Immature natural killer cell (primary cell): Measurements from ENCODE around the gene FOXJ1. TPM values are rescaled to one million over a fixed set of nuclear protein-coding genes. Genes with fewer than 3 reads are reported as not detected.

ENCODE experiments used
- DNase-seq, 3 donors: peaks; one replicate each; pipeline ENCODE4 v3.0.0; 2022; ENCODE audit warnings: mixed read lengths in 1 of 3
- H3K27ac Mint-ChIP-seq, 6 donors: one replicate each; pipeline ENCODE4 v1.8.0; 2020; ENCODE audit warnings: mixed read lengths in 6 of 6, mild to moderate bottlenecking in 5 of 6, inconsistent platforms in 4 of 6, moderate library complexity in 3 of 6
- H3K27me3 Mint-ChIP-seq, 3 donors: one replicate each; pipeline ENCODE4 v1.8.0; 2020 to 2021; ENCODE audit warnings: low read depth in 3 of 3, mild to moderate bottlenecking in 3 of 3, mixed read lengths in 3 of 3, moderate library complexity in 3 of 3, inconsistent platforms in 1 of 3
- H3K36me3 Mint-ChIP-seq, 3 donors: one replicate each; pipeline ENCODE4 v1.8.0; 2020; ENCODE audit warnings: mixed read lengths in 3 of 3, inconsistent platforms in 2 of 3, mild to moderate bottlenecking in 2 of 3
- H3K4me1 Mint-ChIP-seq, 2 donors: one replicate each; pipeline ENCODE4 v1.8.0; 2020; ENCODE audit warnings: inconsistent platforms in 2 of 2, mild to moderate bottlenecking in 2 of 2, mixed read lengths in 2 of 2, moderate library complexity in 1 of 2
- H3K4me3 Mint-ChIP-seq, 5 donors: one replicate each; pipeline ENCODE4 v1.8.0; 2020; ENCODE audit warnings: mild to moderate bottlenecking in 5 of 5, mixed read lengths in 5 of 5, inconsistent platforms in 3 of 5, moderate library complexity in 3 of 5
- H3K9me3 Mint-ChIP-seq, 6 donors: one replicate each; pipeline ENCODE4 v1.8.0; 2020; ENCODE audit warnings: mild to moderate bottlenecking in 6 of 6, mixed read lengths in 6 of 6, inconsistent platforms in 4 of 6, moderate library complexity in 3 of 6
- polyA plus RNA-seq, 3 donors: library from polyadenylated mRNA; unstranded; fragments of 300-500 nt; fragmentation: Illumina TruSeq; gene quantifications; one replicate each; pipeline ENCODE4 v1.2.3, GENCODE V29; 2021

The FOXJ1 gene
- polyA plus RNA-seq, 3 donors from 2014 or later, result not detected

- peaks cover 9 to 26% (median 13%) of the 10 kb centered on the region in 3 donors for H3K36me3 Mint-ChIP-seq
Measured at GRCh38 chr17:76154292-76154691, 13.2 kb upstream of the FOXJ1 start.

DNA sequence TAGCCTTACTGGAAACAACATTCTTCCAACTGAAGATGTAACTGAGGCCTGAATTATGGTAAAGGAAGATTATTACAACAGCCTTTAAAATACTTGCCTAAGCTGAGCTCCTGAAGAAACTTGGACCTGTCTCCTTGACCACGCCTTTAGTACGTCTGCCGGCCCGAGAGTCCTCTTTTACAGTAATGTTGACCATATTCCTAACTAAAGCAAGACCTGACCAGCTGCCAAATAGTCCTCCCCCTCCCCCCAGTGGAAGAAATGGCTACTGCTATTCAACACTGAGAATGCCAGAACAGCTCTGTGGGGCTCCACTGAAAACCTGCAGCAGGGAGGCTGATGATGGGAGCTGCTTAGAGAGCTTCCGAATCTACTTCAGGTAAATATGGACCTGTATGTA, 12.6 kb upstream of the FOXJ1 start:
- Mint-ChIP-seq H3K9me3 (no peaks in the 10 kb centered on the region), H3K27me3 (no peaks in the 10 kb centered on the region), H3K36me3 (peaks cover 9 to 20% (median 10%) of the 10 kb centered on the region in 3 donors), H3K27ac (no peak overlapping the region), H3K4me1 (peaks cover 0 to 4% of the 10 kb centered on the region in 2 donors), H3K4me3 (no peak overlapping the region)
- DNase-seq, result no peak

More at GRCh38 chr17:76154292-76154691, 13.2 kb upstream of the FOXJ1 start:
- Mint-ChIP-seq H3K4me3 (no peak overlapping the region), H3K4me1 (peaks cover 0 to 1% of the 10 kb centered on the region in 2 donors), H3K27ac (no peak overlapping the region), H3K9me3 (no peaks in the 10 kb centered on the region), H3K27me3 (no peaks in the 10 kb centered on the region)
- no peak for DNase-seq

DNA sequence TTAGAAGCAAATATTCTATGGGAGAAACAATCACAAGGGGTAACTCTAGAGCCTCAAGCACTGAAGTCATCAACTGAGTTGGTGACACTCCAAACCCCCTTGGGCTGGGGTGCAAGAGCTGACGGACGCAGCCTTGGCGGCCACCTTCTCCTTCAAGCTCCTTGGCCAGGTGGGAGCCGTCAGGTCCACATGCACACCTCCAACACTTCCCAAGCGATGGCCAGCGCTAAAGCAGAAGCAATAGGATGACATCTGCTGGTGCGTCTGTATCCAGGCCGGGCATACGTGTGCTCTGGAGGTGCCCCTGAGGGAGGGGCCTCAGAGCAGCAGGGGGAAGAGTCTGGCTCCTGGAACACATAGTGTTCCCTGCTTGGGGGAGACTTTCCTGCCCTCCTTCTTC, 12.2 kb upstream of the FOXJ1 start:
- H3K27ac Mint-ChIP-seq, result no peak overlapping the region
- H3K4me1 Mint-ChIP-seq, result peaks cover 0 to 4% of the 10 kb centered on the region in 2 donors
- peaks cover 8 to 18% (median 10%) of the 10 kb centered on the region in 3 donors for H3K36me3 Mint-ChIP-seq
- H3K27me3 Mint-ChIP-seq, result no peaks in the 10 kb centered on the region
- DNase-seq, result no peak
- no peak overlapping the region for H3K4me3 Mint-ChIP-seq
- H3K9me3 Mint-ChIP-seq, result no peaks in the 10 kb centered on the region

GRCh38 chr17:76152591-76152990, 11.5 kb upstream of the FOXJ1 start:
- no peak overlapping the region for H3K4me3 Mint-ChIP-seq
- peaks cover 2 to 7% of the 10 kb centered on the region in 2 donors for H3K4me1 Mint-ChIP-seq

DNA sequence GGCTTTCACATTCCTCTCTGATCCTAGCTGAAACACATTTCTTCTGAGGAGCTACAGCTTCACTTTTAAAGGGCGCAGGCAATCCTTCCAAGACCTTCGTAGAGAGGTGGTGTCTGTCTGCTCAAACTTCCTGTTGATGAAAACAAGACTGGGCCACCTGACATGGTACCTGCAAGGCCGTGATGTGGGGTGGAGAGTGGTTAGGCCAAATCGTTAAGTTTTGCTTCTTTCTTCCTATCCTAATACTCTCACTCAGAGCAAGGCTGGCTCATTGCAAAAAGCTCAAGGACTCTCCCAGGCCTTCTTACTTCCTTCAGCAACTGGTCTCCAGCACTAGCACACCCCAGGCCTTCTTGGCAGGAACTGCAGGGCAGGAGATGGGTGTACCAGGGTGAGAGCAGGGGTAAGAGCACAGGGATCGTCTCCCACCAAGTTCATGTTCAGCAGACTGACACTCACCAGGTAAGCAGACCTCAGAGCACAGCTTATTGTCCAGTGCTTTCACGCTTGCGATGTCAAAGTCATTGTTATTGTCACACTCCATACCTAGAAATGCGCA, 10.9 kb upstream of the FOXJ1 start:
- Mint-ChIP-seq H3K27me3 (no peaks in the 10 kb centered on the region), H3K27ac (no peak overlapping the region), H3K4me1 (peaks cover 8 to 13% of the 10 kb centered on the region in 2 donors), H3K9me3 (no peaks in the 10 kb centered on the region), H3K36me3 (peaks cover 0 to 8% (median 5%) of the 10 kb centered on the region in 3 donors), H3K4me3 (no peak overlapping the region)
- no peak for DNase-seq

More at GRCh38 chr17:76152591-76152990, 11.5 kb upstream of the FOXJ1 start:
- H3K9me3 Mint-ChIP-seq, result no peaks in the 10 kb centered on the region
- H3K27me3 Mint-ChIP-seq, result no peaks in the 10 kb centered on the region
- peaks cover 4 to 13% (median 10%) of the 10 kb centered on the region in 3 donors for H3K36me3 Mint-ChIP-seq
- DNase-seq, result no peak
- H3K27ac Mint-ChIP-seq, result no peak overlapping the region

DNA sequence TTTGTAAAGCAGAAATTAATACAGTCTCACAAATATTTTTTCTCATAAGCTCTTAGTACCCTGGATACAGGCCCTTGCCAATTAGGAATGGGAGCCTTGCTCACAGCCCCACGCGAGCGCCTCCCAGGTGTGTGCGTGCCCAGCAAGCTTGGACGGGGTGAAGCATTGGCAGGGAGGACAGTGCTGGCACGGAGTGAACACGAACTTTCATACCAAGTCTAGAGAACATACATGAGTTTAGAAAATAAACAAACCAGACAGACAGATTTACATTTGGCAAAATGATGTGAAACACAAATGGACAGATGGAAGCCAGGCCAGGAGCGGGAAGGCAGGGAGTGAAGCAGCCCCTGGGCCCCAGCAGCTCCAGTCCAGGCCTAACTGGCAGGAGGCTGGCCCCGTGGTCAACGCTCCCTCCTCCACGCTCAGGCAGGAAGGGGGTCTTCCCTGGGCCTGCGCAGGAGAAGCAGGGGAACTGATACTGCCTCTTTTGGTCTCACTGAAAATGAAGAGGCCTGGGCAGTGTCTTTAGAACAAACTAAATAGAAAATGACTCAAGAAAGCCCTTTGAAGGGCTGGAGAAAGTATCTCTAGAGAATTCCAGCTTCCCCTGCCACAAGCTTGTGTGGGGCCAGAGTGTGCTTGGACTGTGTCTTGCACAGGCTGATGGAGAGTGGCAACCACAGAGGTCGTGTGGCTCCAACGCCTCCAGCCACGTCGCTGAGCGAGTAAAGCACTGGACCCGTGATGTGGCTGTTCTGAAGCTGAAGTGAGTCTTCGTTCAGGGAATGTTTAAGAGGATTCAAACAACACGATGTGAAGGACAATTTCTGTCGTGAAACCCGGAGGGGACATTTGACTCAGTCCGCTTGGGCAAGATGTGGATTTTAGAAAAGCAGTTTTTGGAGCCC, 9.9 kb upstream of the FOXJ1 start:
- Mint-ChIP-seq H3K9me3 (no peaks in the 10 kb centered on the region), H3K27me3 (peaks cover 0 to 1% (median 0%) of the 10 kb centered on the region in 3 donors), H3K4me3 (no peak overlapping the region), H3K27ac (peak overlapping the region in 2 of 6 donors; percentile 34 to 86), H3K4me1 (peaks cover 18 to 23% of the 10 kb centered on the region in 2 donors), H3K36me3 (peaks cover 0 to 8% (median 5%) of the 10 kb centered on the region in 3 donors)
- DNase-seq, result no peak

- Mint-ChIP-seq H3K27me3 (peaks cover 0 to 3% (median 0%) of the 10 kb centered on the region in 3 donors), H3K4me3 (no peak overlapping the region), H3K36me3 (peaks cover 0 to 8% (median 0%) of the 10 kb centered on the region in 3 donors), H3K27ac (peak overlapping the region in 3 of 6 donors; percentile 41 to 90 (median 87)), H3K9me3 (no peaks in the 10 kb centered on the region), H3K4me1 (peaks cover 34 to 41% of the 10 kb centered on the region in 2 donors)
- no peak for DNase-seq
Measured at GRCh38 chr17:76149214-76149613, 8.2 kb upstream of the FOXJ1 start.

GRCh38 chr17:76148015-76148326, 6.9 kb upstream of the FOXJ1 start:
- DNase-seq, result no peak
- Mint-ChIP-seq H3K27ac (no peak overlapping the region), H3K27me3 (peaks cover 0 to 3% (median 0%) of the 10 kb centered on the region in 3 donors), H3K36me3 (peaks cover 0 to 8% (median 0%) of the 10 kb centered on the region in 3 donors), H3K4me3 (no peak overlapping the region), H3K4me1 (peaks cover 46 to 52% of the 10 kb centered on the region in 2 donors), H3K9me3 (no peaks in the 10 kb centered on the region)

- H3K4me1 Mint-ChIP-seq, result peaks cover 51 to 58% of the 10 kb centered on the region in 2 donors
- H3K27ac Mint-ChIP-seq, result peak overlapping the region; percentile 55 to 99 (median 95)
- H3K4me3 Mint-ChIP-seq, result no peak overlapping the region
- no peaks in the 10 kb centered on the region for H3K9me3 Mint-ChIP-seq
- DNase-seq, result no peak
- peaks cover 0 to 8% (median 0%) of the 10 kb centered on the region in 3 donors for H3K36me3 Mint-ChIP-seq
- peaks cover 0 to 3% (median 0%) of the 10 kb centered on the region in 3 donors for H3K27me3 Mint-ChIP-seq
Measured at GRCh38 chr17:76147211-76148014, 6.4 kb upstream of the FOXJ1 start.

GRCh38 chr17:76146053-76146851, 5.2 kb upstream of the FOXJ1 start:
- H3K9me3 Mint-ChIP-seq, result no peaks in the 10 kb centered on the region
- H3K27ac Mint-ChIP-seq, result peak overlapping the region; percentile 89 to 99 (median 97)
- peaks cover 63 to 69% of the 10 kb centered on the region in 2 donors for H3K4me1 Mint-ChIP-seq
- peaks cover 3 to 4% (median 3%) of the 10 kb centered on the region in 3 donors for H3K27me3 Mint-ChIP-seq
- peak overlapping the region; percentile 76 to 89 (median 81) for H3K4me3 Mint-ChIP-seq
- H3K36me3 Mint-ChIP-seq, result peaks cover 0 to 3% (median 0%) of the 10 kb centered on the region in 3 donors
- DNase-seq, result peak; percentile 31 to 47 (median 35)

GRCh38 chr17:76145231-76146052, 4.4 kb upstream of the FOXJ1 start:
- H3K4me1 Mint-ChIP-seq, result peaks cover 67 to 73% of the 10 kb centered on the region in 2 donors
- peak; percentile 51 to 61 (median 60) for DNase-seq
- H3K9me3 Mint-ChIP-seq, result no peaks in the 10 kb centered on the region
- peaks cover 5 to 8% (median 8%) of the 10 kb centered on the region in 3 donors for H3K27me3 Mint-ChIP-seq
- peak overlapping the region; percentile 89 to 99 (median 97) for H3K27ac Mint-ChIP-seq
- H3K36me3 Mint-ChIP-seq, result no peaks in the 10 kb centered on the region
- H3K4me3 Mint-ChIP-seq, result peak overlapping the region; percentile 76 to 89 (median 81)

DNA sequence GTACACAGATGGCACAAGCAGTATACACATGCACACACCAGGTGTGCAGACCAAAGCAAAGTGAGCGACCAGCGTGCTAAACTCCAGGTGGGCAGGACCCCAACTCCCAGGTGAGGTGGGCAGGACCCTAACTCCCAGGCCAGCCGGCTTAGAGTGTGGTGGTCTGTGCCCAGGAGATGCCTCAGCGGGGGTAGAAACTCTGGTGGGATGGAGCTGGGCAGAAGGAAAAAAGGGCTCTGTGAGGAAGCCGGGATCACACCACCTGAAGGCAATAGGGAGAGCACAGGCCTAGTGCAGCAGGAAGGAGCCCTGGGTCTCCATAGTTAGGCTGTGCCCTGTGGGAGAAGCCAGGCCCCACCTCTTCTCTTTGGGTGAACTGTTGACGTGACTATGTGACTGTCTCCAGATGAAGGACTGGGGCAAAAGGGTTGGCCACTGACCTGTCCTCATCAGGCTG, 1.6 kb upstream of the FOXJ1 start:
- no peak for DNase-seq
- Mint-ChIP-seq H3K4me3 (peak overlapping the region; percentile 68 to 89 (median 87)), H3K36me3 (no peaks in the 10 kb centered on the region), H3K27ac (peak overlapping the region; percentile 79 to 98 (median 89)), H3K4me1 (peaks cover 65 to 69% of the 10 kb centered on the region in 2 donors), H3K9me3 (no peaks in the 10 kb centered on the region), H3K27me3 (peaks cover 7 to 12% (median 12%) of the 10 kb centered on the region in 3 donors)
